Neural progenitor cell (in vitro differentiated cells): ENCODE measurements around the gene DOCK11.

Experiments
- CTCF ChIP-seq: fragments of 200-600 bp; sonication (generic); IDR thresholded peaks from 2 replicates; pipeline ENCODE4 v1.5.1; 2017; ENCODE audit warnings: antibody characterized with exemption, mild to moderate bottlenecking
- EZH2 ChIP-seq: fragments of 200-600 bp; sonication (generic); IDR thresholded peaks from 2 replicates; pipeline ENCODE4 v1.6.1; 2017; ENCODE audit warnings: antibody characterized with exemption, mild to moderate bottlenecking, moderate library complexity

DNA sequence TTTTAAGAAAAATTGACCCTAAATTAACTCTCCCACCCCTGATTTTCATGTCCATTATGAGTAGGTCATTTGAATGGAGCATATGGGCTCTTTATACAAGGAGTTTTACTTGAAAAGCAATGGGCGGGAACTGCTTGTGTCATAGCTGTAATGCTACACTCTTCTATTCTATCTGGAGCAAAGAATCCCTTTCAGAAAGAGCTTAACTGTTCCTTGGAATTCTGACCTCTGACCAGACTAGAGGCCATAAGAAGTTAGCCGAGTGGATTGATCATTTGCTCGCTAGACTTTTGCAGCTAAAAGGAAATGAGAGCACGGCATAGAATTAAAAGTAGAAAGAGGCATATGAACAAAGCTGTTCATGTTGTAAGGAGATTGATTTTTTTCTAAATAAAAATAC, 79.1 kb downstream of the DOCK11 start:
- TF ChIP-seq CTCF: no peak
- no peak for TF ChIP-seq EZH2
